Parathyroid adenoma (tissue), 2 donors: ENCODE results near the gene PRKCA.

Source experiments
- H2AFZ ChIP-seq: fragments of 300-600 bp; sonication (generic); one replicate; pipeline ENCODE4 v1.7.0; 2017; ENCODE audit warnings: antibody characterized with exemption, mild to moderate bottlenecking
- H3K27ac ChIP-seq: fragments of 300-600 bp; sonication (generic); one replicate; pipeline ENCODE4 v1.7.0; 2017
- H3K27me3 ChIP-seq: fragments of 300-600 bp; sonication (generic); one replicate; pipeline ENCODE4 v1.7.0; 2017; ENCODE audit warnings: low read length; ENCODE audit not compliant: control insufficient read depth, insufficient read depth
- H3K36me3 ChIP-seq: fragments of 300-600 bp; sonication (generic); one replicate; pipeline ENCODE4 v1.7.0; 2017; ENCODE audit warnings: low read length; ENCODE audit not compliant: control insufficient read depth, insufficient read depth
- H3K4me1 ChIP-seq: fragments of 300-600 bp; sonication (generic); one replicate; pipeline ENCODE4 v1.7.0; 2017; ENCODE audit warnings: control low read depth
- H3K4me2 ChIP-seq: fragments of 300-600 bp; sonication (generic); one replicate; pipeline ENCODE4 v1.7.0; 2017; ENCODE audit warnings: low read length
- H3K4me3 ChIP-seq: fragments of 300-600 bp; sonication (generic); one replicate; pipeline ENCODE4 v1.7.0; 2017; ENCODE audit warnings: low read depth, low read length
- H3K79me2 ChIP-seq: fragments of 300-600 bp; sonication (generic); one replicate; pipeline ENCODE4 v1.7.0; 2017; ENCODE audit warnings: control low read depth
- H3K9ac ChIP-seq: fragments of 300-600 bp; sonication (generic); one replicate; pipeline ENCODE4 v1.7.0; 2017; ENCODE audit warnings: mild to moderate bottlenecking
- H3K9me3 ChIP-seq: fragments of 300-600 bp; sonication (generic); one replicate; pipeline ENCODE4 v1.7.0; 2017; ENCODE audit warnings: low read length; ENCODE audit not compliant: control insufficient read depth
- CTCF ChIP-seq: fragments of 300-600 bp; sonication (generic); IDR thresholded peaks from one replicate; pipeline ENCODE4 v1.7.0; 2017; ENCODE audit warnings: antibody characterized with exemption, mild to moderate bottlenecking
- donor health status: primary hyperparathyroidism.

PRKCA gene

GRCh38 chr17:66304304-66305174, 2.1 kb downstream of the PRKCA start:
- no peak overlapping the region for H3K9ac ChIP-seq
- H2AFZ ChIP-seq, result no peak overlapping the region
- TF ChIP-seq CTCF, result no peak
- H3K27me3 ChIP-seq, result no peaks in the 10 kb centered on the region
- H3K4me3 ChIP-seq, result no peak overlapping the region
- no peak overlapping the region for H3K4me2 ChIP-seq
- no peaks in the 10 kb centered on the region for H3K36me3 ChIP-seq
- H3K4me1 ChIP-seq, result no peaks in the 10 kb centered on the region
- H3K9me3 ChIP-seq, result no peaks in the 10 kb centered on the region
- no peak overlapping the region for H3K27ac ChIP-seq
- H3K79me2 ChIP-seq, result no peaks in the 10 kb centered on the region

- Histone ChIP-seq H3K27ac (no peak overlapping the region), H3K36me3 (no peaks in the 10 kb centered on the region), H3K27me3 (no peaks in the 10 kb centered on the region), H2AFZ (no peak overlapping the region), H3K4me3 (no peak overlapping the region), H3K4me1 (no peaks in the 10 kb centered on the region), H3K79me2 (no peaks in the 10 kb centered on the region), H3K4me2 (no peak overlapping the region), H3K9me3 (no peaks in the 10 kb centered on the region), H3K9ac (no peak overlapping the region)
- TF ChIP-seq CTCF, result no peak
These were observed 4.0 kb downstream of the PRKCA start for GRCh38 chr17:66306446-66306845.

- Histone ChIP-seq H3K4me1 (no peaks in the 10 kb centered on the region), H3K9me3 (no peaks in the 10 kb centered on the region), H3K79me2 (no peaks in the 10 kb centered on the region), H3K9ac (no peak overlapping the region), H3K27me3 (no peaks in the 10 kb centered on the region), H3K4me3 (no peak overlapping the region), H3K36me3 (no peaks in the 10 kb centered on the region), H3K4me2 (no peak overlapping the region), H2AFZ (no peak overlapping the region), H3K27ac (no peak overlapping the region)
- no peak for TF ChIP-seq CTCF
These were observed 4.8 kb downstream of the PRKCA start for GRCh38 chr17:66307257-66307656.

GRCh38 chr17:66308856-66309255, 6.4 kb downstream of the PRKCA start:
- H3K9me3 ChIP-seq, result no peaks in the 10 kb centered on the region
- H3K4me1 ChIP-seq, result no peaks in the 10 kb centered on the region
- H3K36me3 ChIP-seq, result no peaks in the 10 kb centered on the region
- H2AFZ ChIP-seq, result no peak overlapping the region
- no peak overlapping the region for H3K9ac ChIP-seq
- H3K4me3 ChIP-seq, result no peak overlapping the region
- no peaks in the 10 kb centered on the region for H3K27me3 ChIP-seq
- no peak for TF ChIP-seq CTCF
- no peak overlapping the region for H3K27ac ChIP-seq
- no peaks in the 10 kb centered on the region for H3K79me2 ChIP-seq
- no peak overlapping the region for H3K4me2 ChIP-seq

- TF ChIP-seq CTCF, result no peak
- Histone ChIP-seq H3K9me3 (no peaks in the 10 kb centered on the region), H3K79me2 (no peaks in the 10 kb centered on the region), H2AFZ (no peak overlapping the region), H3K4me1 (no peaks in the 10 kb centered on the region), H3K36me3 (no peaks in the 10 kb centered on the region), H3K4me3 (no peak overlapping the region), H3K27ac (no peak overlapping the region), H3K9ac (no peak overlapping the region), H3K4me2 (no peak overlapping the region), H3K27me3 (no peaks in the 10 kb centered on the region)
These were observed 7.4 kb downstream of the PRKCA start for GRCh38 chr17:66309793-66310192.
